GM12801 (cell line): ENCODE measurements around the gene CROCC.

Source experiments
- TF ChIP-seq, protein P1 (sequence below): IDR thresholded peaks from one replicate; pipeline ENCODE4 v1.5.1; 2011; ENCODE audit warnings: control low read depth; ENCODE audit not compliant: insufficient read length; ENCODE audit errors: extremely low read depth

CROCC gene

DNA sequence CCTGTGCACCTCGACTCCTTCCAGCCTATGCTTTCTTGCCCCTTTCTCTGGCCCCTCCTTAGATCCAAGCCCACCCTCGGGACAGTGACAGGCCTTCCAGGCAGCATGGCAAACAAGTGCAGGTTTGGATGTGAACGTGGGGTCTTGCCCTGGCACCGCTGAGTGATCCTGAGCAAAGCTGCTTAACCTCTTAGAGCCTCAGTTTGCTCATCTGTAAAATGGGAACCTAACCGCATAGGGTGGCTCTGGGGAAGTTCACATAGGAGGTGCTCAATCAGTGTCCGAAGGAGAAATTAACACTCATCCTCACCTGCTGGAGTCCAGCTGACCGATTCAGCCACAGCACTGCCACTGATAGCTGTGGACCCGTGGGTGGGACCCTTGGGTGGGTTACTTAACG is 51.5 kb downstream of the CROCC start:
- TF ChIP-seq, protein P1, sequence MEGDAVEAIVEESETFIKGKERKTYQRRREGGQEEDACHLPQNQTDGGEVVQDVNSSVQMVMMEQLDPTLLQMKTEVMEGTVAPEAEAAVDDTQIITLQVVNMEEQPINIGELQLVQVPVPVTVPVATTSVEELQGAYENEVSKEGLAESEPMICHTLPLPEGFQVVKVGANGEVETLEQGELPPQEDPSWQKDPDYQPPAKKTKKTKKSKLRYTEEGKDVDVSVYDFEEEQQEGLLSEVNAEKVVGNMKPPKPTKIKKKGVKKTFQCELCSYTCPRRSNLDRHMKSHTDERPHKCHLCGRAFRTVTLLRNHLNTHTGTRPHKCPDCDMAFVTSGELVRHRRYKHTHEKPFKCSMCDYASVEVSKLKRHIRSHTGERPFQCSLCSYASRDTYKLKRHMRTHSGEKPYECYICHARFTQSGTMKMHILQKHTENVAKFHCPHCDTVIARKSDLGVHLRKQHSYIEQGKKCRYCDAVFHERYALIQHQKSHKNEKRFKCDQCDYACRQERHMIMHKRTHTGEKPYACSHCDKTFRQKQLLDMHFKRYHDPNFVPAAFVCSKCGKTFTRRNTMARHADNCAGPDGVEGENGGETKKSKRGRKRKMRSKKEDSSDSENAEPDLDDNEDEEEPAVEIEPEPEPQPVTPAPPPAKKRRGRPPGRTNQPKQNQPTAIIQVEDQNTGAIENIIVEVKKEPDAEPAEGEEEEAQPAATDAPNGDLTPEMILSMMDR: no peak

DNA sequence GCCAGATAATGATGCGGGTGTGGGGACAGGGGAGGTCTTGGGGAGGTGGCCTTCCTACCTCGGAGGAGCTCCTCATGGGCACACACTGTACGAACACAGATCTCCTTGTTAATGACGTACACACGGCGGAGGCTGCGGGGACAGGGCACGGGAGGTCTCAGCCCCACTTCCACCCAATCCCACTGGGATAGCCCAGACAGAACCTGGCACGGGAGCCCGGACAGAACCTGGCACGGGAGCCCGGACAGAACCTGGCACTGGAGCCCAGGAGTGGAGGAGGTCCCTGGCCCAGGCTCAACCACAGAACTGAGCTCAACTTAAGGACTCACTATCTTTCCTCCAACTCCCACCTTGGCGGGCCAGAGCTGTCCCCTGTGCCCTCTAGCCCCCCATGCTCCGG is 53.5 kb downstream of the CROCC start:
- TF ChIP-seq, protein P1: no peak

DNA sequence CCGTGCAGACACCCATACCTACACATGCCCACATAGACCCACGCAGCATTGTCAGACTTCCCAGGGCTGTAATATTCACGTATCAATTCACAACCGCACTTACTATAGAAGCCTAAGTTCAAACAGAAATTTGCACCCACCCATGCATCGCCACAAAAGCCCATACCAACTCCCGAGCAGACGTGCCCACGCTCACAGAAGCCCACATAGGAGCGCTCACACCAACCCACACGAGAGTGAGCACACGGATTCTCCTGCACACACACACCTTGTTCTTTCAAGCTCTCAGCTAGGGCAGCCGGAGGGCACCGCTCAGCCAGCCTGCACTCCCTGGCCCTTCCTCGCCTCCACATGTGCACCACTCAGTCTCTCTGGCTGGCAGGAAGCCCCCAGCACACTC is 54.1 kb downstream of the CROCC start:
- TF ChIP-seq, protein P1: no peak

DNA sequence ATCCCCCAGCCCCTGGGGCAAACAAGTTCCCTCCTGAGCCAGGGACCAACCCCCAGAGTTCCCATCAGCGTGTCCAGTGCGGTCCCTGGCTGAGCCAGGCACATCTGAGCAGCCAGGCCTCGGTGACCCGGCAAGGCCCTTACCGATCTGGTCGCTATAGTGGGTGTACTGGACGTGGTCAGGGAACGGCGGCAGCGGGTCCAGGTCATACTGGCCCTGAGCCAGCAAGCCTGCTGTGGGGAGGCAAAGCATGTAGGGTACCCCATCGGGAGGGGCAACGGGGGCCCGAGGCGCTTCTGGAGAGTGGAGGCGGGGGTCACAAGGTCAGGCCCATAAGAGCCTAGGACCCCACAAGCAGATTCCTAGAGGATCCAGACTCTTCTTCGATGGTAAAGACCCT is 55.2 kb downstream of the CROCC start:
- TF ChIP-seq, protein P1: no peak

- TF ChIP-seq, protein P1: no peak
Measured at GRCh38 chr1:16977377-16977776, 55.6 kb downstream of the CROCC start.

DNA sequence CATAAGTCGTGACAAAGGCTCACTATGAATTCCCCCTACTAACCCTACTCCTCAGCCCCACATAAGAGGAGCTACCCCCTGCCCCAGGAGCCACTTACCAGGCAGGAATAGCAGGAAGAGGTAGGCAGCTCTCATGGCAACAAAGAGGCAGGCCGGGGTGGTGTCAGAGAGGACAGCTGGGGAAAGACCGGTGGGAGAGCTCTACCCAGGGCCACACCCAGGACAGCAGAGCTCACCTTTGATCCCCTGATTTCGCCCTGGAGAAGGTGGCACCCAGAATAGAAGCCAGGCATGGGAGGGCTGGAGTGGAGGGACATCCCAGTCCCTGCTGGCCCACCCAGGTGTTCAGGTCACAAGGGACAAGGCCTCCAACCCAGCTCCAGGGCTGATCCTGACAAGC is 56.4 kb downstream of the CROCC start:
- TF ChIP-seq, protein P1: no peak

DNA sequence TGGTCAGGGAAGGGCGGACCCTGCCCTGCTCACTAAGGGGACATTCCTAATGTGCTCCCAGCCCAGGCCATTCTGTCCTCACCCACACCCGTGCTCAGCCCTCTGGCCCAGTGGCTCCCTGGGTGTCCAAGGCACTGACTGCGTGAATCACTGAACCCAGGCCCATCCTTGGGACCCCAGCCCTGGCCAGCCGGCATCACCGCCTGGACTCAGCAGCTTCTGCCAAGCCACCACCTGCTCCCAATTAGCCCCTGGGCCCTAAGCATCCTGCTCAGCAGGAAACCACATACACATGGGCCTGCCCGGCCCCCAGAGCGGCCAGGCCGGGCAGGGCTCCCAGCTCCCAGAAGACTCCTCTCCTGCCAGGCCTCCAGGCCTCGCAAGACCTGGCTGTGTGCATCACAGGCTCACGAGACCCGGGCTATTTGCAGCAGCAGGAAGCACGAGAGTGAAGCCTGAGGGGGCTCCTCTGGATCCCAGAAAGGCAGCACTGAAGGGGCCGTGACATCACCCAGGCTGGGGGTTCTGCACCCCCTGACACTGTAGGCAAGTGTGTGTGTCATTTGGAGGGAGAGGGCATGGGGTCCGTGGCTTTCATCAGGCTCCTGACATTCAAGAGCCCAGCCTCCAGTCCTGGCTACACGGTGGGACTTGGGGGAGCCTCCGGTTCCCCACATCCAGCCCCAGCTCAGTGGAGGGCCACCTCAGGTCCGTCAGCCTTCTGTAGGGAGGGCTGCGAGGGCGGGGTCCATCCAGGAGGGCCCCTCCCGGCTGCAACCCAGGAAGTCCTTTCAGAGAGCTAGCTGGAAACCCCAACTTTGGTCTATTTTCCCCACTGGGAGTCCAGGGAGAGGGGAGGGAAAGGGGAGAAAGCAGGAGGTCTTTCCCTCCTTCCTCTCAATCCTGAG is 57.1 kb downstream of the CROCC start:
- TF ChIP-seq, protein P1: no peak
